IMR-90 (cell line): ENCODE measurements around the gene POLR2F. TPM values are rescaled to one million over a fixed set of nuclear protein-coding genes. Genes with fewer than 3 reads are reported as not detected.
A peak's percentile ranks its signal among the peaks of the same experiment; 100 is the strongest.

Experiments
- ATAC-seq: fragments of 200-7000 bp; cut with Tn5 transposase; 2 replicates; pipeline ENCODE4 v1.9.1; 2020; ENCODE audit warnings: low read depth, mild to moderate bottlenecking, moderate library complexity
- BruUV-seq: library from RNA; stranded (reverse); fragments of 400-500 nt; replicated peaks from 2 replicates; lab custom pipeline; 2021; lab: Mats Ljungman, UMichigan
- CTCF ChIA-PET: fragments of 300-600 bp; formaldehyde crosslinking; extraction: SDS; loops from one replicate; lab custom pipeline; 2021; ENCODE audit warnings: antibody characterized with exemption; lab: Yijun Ruan, JAX
- POLR2A ChIA-PET: fragments of 300-600 bp; sonication (Branson Sonifier 250); formaldehyde crosslinking; loops from one replicate; lab custom pipeline; 2022; ENCODE audit warnings: antibody characterized with exemption; ENCODE audit not compliant: unreplicated experiment; lab: Charles Lee
- DNase-seq: peaks from one replicate; pipeline ENCODE4 v3.0.0; 2013
- H2AFZ ChIP-seq: replicated peaks from 2 replicates; pipeline ENCODE3; 2013; ENCODE audit warnings: low read length, mild to moderate bottlenecking; ENCODE audit not compliant: poor library complexity
- H2AK5ac ChIP-seq: 2 replicates; pipeline ENCODE4 v1.6.1; 2013; ENCODE audit warnings: low read depth, low read length, inconsistent platforms
- H2AK9ac ChIP-seq: replicated peaks from 2 replicates; pipeline ENCODE3; 2013; ENCODE audit warnings: mild to moderate bottlenecking, low read depth, low read length, moderate library complexity; ENCODE audit not compliant: poor library complexity
- H2BK120ac ChIP-seq: 2 replicates; pipeline ENCODE4 v1.6.1; 2013; ENCODE audit warnings: low read depth, low read length, inconsistent platforms
- H2BK15ac ChIP-seq: 3 replicates; pipeline ENCODE4 v1.6.1; 2013; ENCODE audit warnings: low read depth, low read length, inconsistent platforms
- H2BK20ac ChIP-seq: 2 replicates; pipeline ENCODE4 v1.6.1; 2013; ENCODE audit warnings: low read depth, mild to moderate bottlenecking, inconsistent platforms, low read length, moderate library complexity
- H2BK5ac ChIP-seq: 2 replicates; pipeline ENCODE4 v1.6.1; 2013; ENCODE audit warnings: mild to moderate bottlenecking, low read depth, low read length, inconsistent platforms; ENCODE audit not compliant: poor library complexity, severe bottlenecking
- H3K14ac ChIP-seq: replicated peaks from 2 replicates; pipeline ENCODE4 v1.6.1; 2013; ENCODE audit warnings: low read depth, low read length, inconsistent platforms
- H3K18ac ChIP-seq: 2 replicates; pipeline ENCODE4 v1.6.1; 2013; ENCODE audit warnings: low read depth, low read length, control low read depth
- H3K23ac ChIP-seq: 2 replicates; pipeline ENCODE4 v1.6.1; 2013; ENCODE audit warnings: low read depth, low read length, inconsistent platforms
- H3K27ac ChIP-seq: 2 replicates; pipeline ENCODE4 v1.5.1; 2013; ENCODE audit warnings: mild to moderate bottlenecking, control low read depth, low read length; ENCODE audit not compliant: insufficient read depth
- H3K27me3 ChIP-seq: 2 replicates; pipeline ENCODE4 v1.6.1; 2013; ENCODE audit warnings: low read length; ENCODE audit not compliant: control insufficient read depth, insufficient read depth
- H3K36me3 ChIP-seq: 2 replicates; pipeline ENCODE4 v1.6.1; 2013; ENCODE audit warnings: low read length, mixed read lengths; ENCODE audit not compliant: control insufficient read depth, insufficient read depth
- H3K4ac ChIP-seq: 2 replicates; pipeline ENCODE4 v1.6.1; 2013; ENCODE audit warnings: low read depth, low read length, inconsistent platforms
- H3K4me1 ChIP-seq: 2 replicates; pipeline ENCODE4 v1.6.1; 2013; ENCODE audit warnings: low read length, mixed read lengths; ENCODE audit not compliant: control insufficient read depth, insufficient read depth
- H3K4me2 ChIP-seq: 2 replicates; pipeline ENCODE4 v1.6.1; 2013; ENCODE audit warnings: low read depth, mild to moderate bottlenecking, control low read depth, low read length, moderate library complexity
- H3K4me3 ChIP-seq: 2 replicates; pipeline ENCODE4 v1.5.1; 2013; ENCODE audit warnings: low read depth, mild to moderate bottlenecking, control low read depth, low read length, moderate library complexity; ENCODE audit not compliant: insufficient read depth
- H3K56ac ChIP-seq: 2 replicates; pipeline ENCODE4 v1.6.1; 2013; ENCODE audit warnings: low read length, inconsistent platforms; ENCODE audit not compliant: insufficient read depth; ENCODE audit errors: extremely low read depth
- H3K79me1 ChIP-seq, 2 experiments: 2 replicates each; pipeline ENCODE4 v1.6.1; 2013; ENCODE audit warnings: low read length in 2 of 2, inconsistent platforms in 1 of 2, low read depth in 1 of 2
- H3K9ac ChIP-seq: 2 replicates; pipeline ENCODE4 v1.6.1; 2013; ENCODE audit warnings: low read depth, low read length, control low read depth
- H3K9me1 ChIP-seq: 2 replicates; pipeline ENCODE4 v1.6.1; 2013; ENCODE audit warnings: low read length, inconsistent platforms; ENCODE audit not compliant: insufficient read depth
- H3K9me3 ChIP-seq: 2 replicates; pipeline ENCODE4 v1.6.1; 2013; ENCODE audit warnings: low read length; ENCODE audit not compliant: control insufficient read depth, insufficient read depth
- H4K20me1 ChIP-seq: 2 replicates; pipeline ENCODE4 v1.6.1; 2013; ENCODE audit warnings: low read length, inconsistent platforms; ENCODE audit not compliant: insufficient read depth
- H4K5ac ChIP-seq: 2 replicates; pipeline ENCODE4 v1.6.1; 2013; ENCODE audit warnings: mild to moderate bottlenecking, low read depth, low read length, control low read depth
- H4K8ac ChIP-seq, 2 experiments: 2 replicates each; pipeline ENCODE4 v1.6.1; 2013; ENCODE audit warnings: low read depth in 2 of 2, low read length in 2 of 2, control low read depth in 1 of 2, inconsistent platforms in 1 of 2
- H4K91ac ChIP-seq: 2 replicates; pipeline ENCODE4 v1.6.1; 2013; ENCODE audit warnings: low read depth, low read length, inconsistent platforms; ENCODE audit not compliant: insufficient read depth
- BHLHE40 ChIP-seq: fragments of 150-350 bp; IDR thresholded peaks from 2 replicates; pipeline ENCODE4 v1.6.1; 2016; ENCODE audit warnings: mild to moderate bottlenecking, low read depth, low read length
- CEBPB ChIP-seq: IDR thresholded peaks from 2 replicates; pipeline ENCODE4 v1.6.1; 2012; ENCODE audit warnings: low read depth, low read length, improper control_type of control experiment
- CHD1 ChIP-seq: IDR thresholded peaks from 2 replicates; pipeline ENCODE4 v1.6.1; 2012; ENCODE audit warnings: low read depth, low read length, improper control_type of control experiment
- CTCF ChIP-seq: conservative IDR thresholded peaks from 2 replicates; pipeline ENCODE4 v1.5.1; 2012; ENCODE audit warnings: mild to moderate bottlenecking, low read depth, low read length, improper control_type of control experiment
- FOS ChIP-seq: fragments of 150-350 bp; IDR thresholded peaks from 2 replicates; pipeline ENCODE4 v1.6.1; 2016; ENCODE audit warnings: low read depth, low read length
- MAFK ChIP-seq: IDR thresholded peaks from 2 replicates; pipeline ENCODE4 v1.6.1; 2012; ENCODE audit warnings: low read depth, low read length, improper control_type of control experiment
- MAZ ChIP-seq: IDR thresholded peaks from 2 replicates; pipeline ENCODE4 v1.6.1; 2012; ENCODE audit warnings: low read depth, mild to moderate bottlenecking, low read length, improper control_type of control experiment, moderate library complexity, borderline replicate concordance
- MXI1 ChIP-seq: IDR thresholded peaks from 2 replicates; pipeline ENCODE4 v1.6.1; 2012; ENCODE audit warnings: low read depth, mild to moderate bottlenecking, low read length, moderate library complexity, borderline replicate concordance
- NFE2L2 ChIP-seq: fragments of 150-350 bp; IDR thresholded peaks from 2 replicates; pipeline ENCODE4 v1.6.1; 2016; ENCODE audit warnings: low read depth, mild to moderate bottlenecking, low read length
- POLR2A ChIP-seq: IDR thresholded peaks from 2 replicates; pipeline ENCODE4 v1.6.1; 2012; ENCODE audit warnings: mild to moderate bottlenecking, low read depth, low read length
- RAD21 ChIP-seq: IDR thresholded peaks from 2 replicates; pipeline ENCODE4 v1.6.1; 2012; ENCODE audit warnings: low read length, improper control_type of control experiment
- RCOR1 ChIP-seq: IDR thresholded peaks from 2 replicates; pipeline ENCODE4 v1.6.1; 2012; ENCODE audit warnings: mild to moderate bottlenecking, low read length, improper control_type of control experiment; ENCODE audit not compliant: insufficient replicate concordance
- RFX5 ChIP-seq: IDR thresholded peaks from 2 replicates; pipeline ENCODE4 v1.8.0; 2012; ENCODE audit warnings: low read depth, mild to moderate bottlenecking, low read length, moderate library complexity
- SMC3 ChIP-seq: fragments of 150-350 bp; IDR thresholded peaks from 2 replicates; pipeline ENCODE4 v1.6.1; 2016; ENCODE audit warnings: low read depth, mild to moderate bottlenecking, antibody characterized with exemption, low read length, moderate library complexity
- WGBS, 2 experiments: methylation state at CpG; one replicate each; pipeline versions ENCODE4 v1.1.5 to v1.1.7; 2013; ENCODE audit warnings: missing lambda C conversion rate in 2 of 2; ENCODE audit not compliant: insufficient read length in 1 of 2; ENCODE audit errors: extremely low coverage in 2 of 2; 5-methylcytosine and 5-hydroxymethylcytosine counted together
- dilution Hi-C: fragments of 300-500 bp; cut with HindIII; formaldehyde crosslinking; loops from one replicate; pipeline ENCODE4 v1.14.3; 2018; ENCODE audit warnings: low sequenced_read_pairs; ENCODE audit not compliant: unreplicated experiment
- in situ Hi-C: fragments of 300-500 bp; cut with MboI; formaldehyde crosslinking; loops from 3 replicates; pipeline ENCODE4 v1.14.3; 2019; ENCODE audit warnings: low sequenced_read_pairs, inconsistent platforms, mixed read lengths
- intact Hi-C: fragments of 100-400 bp; cut with micrococcal nuclease; formaldehyde crosslinking; loops from 2 replicates; pipeline ENCODE4 v1.10.0; 2022
- polyA plus RNA-seq, 3 experiments: library from polyadenylated mRNA; depleted of rRNA; stranded (reverse); fragments of >200 nt; gene quantifications; 2 replicates each; pipeline ENCODE4 v1.2.3, GENCODE V29; 2012; ENCODE audit warnings: low replicate concordance in 1 of 3
- total RNA-seq: library from RNA; depleted of rRNA; stranded (reverse); fragments of >200 nt; gene quantifications from 2 replicates; pipeline ENCODE4 v1.2.3, GENCODE V29; 2012
- TF ChIP-seq, protein P1 (sequence below): fragments of 150-350 bp; IDR thresholded peaks from 2 replicates; pipeline ENCODE4 v1.6.1; 2016; ENCODE audit warnings: low read depth, mild to moderate bottlenecking, low read length, moderate library complexity, borderline replicate concordance
- TF ChIP-seq, protein P2 (sequence below): fragments of 150-350 bp; IDR thresholded peaks from 2 replicates; pipeline ENCODE4 v1.6.1; 2017; ENCODE audit warnings: mild to moderate bottlenecking, antibody characterized with exemption, low read length, low read depth

POLR2F gene
- total and polyA plus RNA-seq, 2 of the 4 experiments (the other 2 are of a cell fraction) = 26.0 to 147 TPM

GRCh38 chr22:37943825-37944198 is 9.7 kb upstream of the POLR2F start:
- Histone ChIP-seq H4K91ac (no peak overlapping the region), H2AK9ac (peak overlapping the region; percentile 23), H3K27me3 (no peaks in the 10 kb centered on the region), H3K36me3 (peaks cover 33% of the 10 kb centered on the region), H3K4me1 (no peaks in the 10 kb centered on the region), H2BK20ac (no peak overlapping the region), H3K9ac (no peak overlapping the region), H3K4me3 (no peak overlapping the region), H3K27ac (no peak overlapping the region), H3K79me1 (peaks cover 0 to 6% of the 10 kb centered on the region in 2 experiments; a peak in 1 of 4 replicates), H2AK5ac (no peak overlapping the region), H3K4me2 (no peak overlapping the region), H3K9me1 (0 out of 2 replicates have a peak, but pooled peaks cover 7% of the 10 kb centered on the region), H3K9me3 (no peaks in the 10 kb centered on the region), H3K14ac (no peak overlapping the region), H4K5ac (no peak overlapping the region), H2AFZ (no peak overlapping the region), H4K8ac (no peak overlapping the region), H4K20me1 (no peaks in the 10 kb centered on the region), H2BK5ac (no peak overlapping the region), H2BK120ac (no peak overlapping the region), H3K18ac (no peak overlapping the region), H2BK15ac (no peak overlapping the region), H3K4ac (no peak overlapping the region), H3K23ac (no peak overlapping the region), H3K56ac (no peak overlapping the region)
- no TSS peak for BruUV-seq
- ChIA-PET CTCF (no interaction called here), POLR2A (no interaction called here)
- no peak for ATAC-seq
- in situ Hi-C loops = no loop called here
- dilution Hi-C loops = no loop called here
- intact Hi-C loops = no loop called here
- TF ChIP-seq FOS (no peak), CHD1 (no peak), RCOR1 (no peak), NFE2L2 (no peak), MXI1 (no peak), MAZ (no peak), RAD21 (no peak), RFX5 (no peak), POLR2A (no peak), CTCF (no peak), BHLHE40 (no peak), MAFK (no peak), CEBPB (no peak), SMC3 (no peak)
- TF ChIP-seq, protein P1, sequence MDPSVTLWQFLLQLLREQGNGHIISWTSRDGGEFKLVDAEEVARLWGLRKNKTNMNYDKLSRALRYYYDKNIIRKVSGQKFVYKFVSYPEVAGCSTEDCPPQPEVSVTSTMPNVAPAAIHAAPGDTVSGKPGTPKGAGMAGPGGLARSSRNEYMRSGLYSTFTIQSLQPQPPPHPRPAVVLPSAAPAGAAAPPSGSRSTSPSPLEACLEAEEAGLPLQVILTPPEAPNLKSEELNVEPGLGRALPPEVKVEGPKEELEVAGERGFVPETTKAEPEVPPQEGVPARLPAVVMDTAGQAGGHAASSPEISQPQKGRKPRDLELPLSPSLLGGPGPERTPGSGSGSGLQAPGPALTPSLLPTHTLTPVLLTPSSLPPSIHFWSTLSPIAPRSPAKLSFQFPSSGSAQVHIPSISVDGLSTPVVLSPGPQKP = no peak
- TF ChIP-seq, protein P2, sequence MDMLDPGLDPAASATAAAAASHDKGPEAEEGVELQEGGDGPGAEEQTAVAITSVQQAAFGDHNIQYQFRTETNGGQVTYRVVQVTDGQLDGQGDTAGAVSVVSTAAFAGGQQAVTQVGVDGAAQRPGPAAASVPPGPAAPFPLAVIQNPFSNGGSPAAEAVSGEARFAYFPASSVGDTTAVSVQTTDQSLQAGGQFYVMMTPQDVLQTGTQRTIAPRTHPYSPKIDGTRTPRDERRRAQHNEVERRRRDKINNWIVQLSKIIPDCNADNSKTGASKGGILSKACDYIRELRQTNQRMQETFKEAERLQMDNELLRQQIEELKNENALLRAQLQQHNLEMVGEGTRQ = no peak
- 97% methylated on average over 4 of the region's 7 CpGs; no CpG with 5 or more reads in 1 of the 2 experiments for WGBS, 2 experiments
- no peak for DNase-seq
